K562 (cell line): ENCODE results near the gene URGCP. TPM values are rescaled to one million over a fixed set of nuclear protein-coding genes. Genes with fewer than 3 reads are reported as not detected.

Experiments used
- AFF4 ChIP-seq: sonication (generic); formaldehyde crosslinking; IDR thresholded peaks from 2 replicates; pipeline ENCODE4 v1.8.0; 2023; ENCODE audit warnings: mild to moderate bottlenecking, missing genetic modification reagents
- CBFB ChIP-seq: sonication (generic); formaldehyde crosslinking; IDR thresholded peaks from 2 replicates; pipeline ENCODE4 v1.4.0; 2020; ENCODE audit warnings: mild to moderate bottlenecking, missing genetic modification reagents
- CHAMP1 ChIP-seq: fragments of 450-650 bp; IDR thresholded peaks from 2 replicates; pipeline ENCODE4 v1.6.1; 2016; ENCODE audit warnings: mild to moderate bottlenecking
- DIDO1 ChIP-seq: fragments of 450-650 bp; IDR thresholded peaks from 2 replicates; pipeline ENCODE4 v1.6.1; 2016; ENCODE audit warnings: low read depth, missing biosample characterization, missing genetic modification characterization
- JUN ChIP-seq, 2 experiments: sonication (generic) in 1 of 2; formaldehyde crosslinking in 1 of 2; IDR thresholded peaks; 2 replicates each; pipeline versions ENCODE4 v1.6.1 to v1.8.0; 2012 to 2022; ENCODE audit warnings: borderline replicate concordance in 2 of 2, mild to moderate bottlenecking in 2 of 2, improper control_type of control experiment in 1 of 2, low read depth in 1 of 2, low read length in 1 of 2, missing genetic modification reagents in 1 of 2
- JUNB ChIP-seq: fragments of 450-650 bp; formaldehyde crosslinking; conservative IDR thresholded peaks from 2 replicates; pipeline ENCODE4 v1.4.0; 2020; ENCODE audit warnings: mild to moderate bottlenecking
- MBD2 ChIP-seq: sonication (generic); IDR thresholded peaks from 2 replicates; pipeline ENCODE4 v1.6.1; 2016; ENCODE audit warnings: low read depth, borderline replicate concordance
- SAFB ChIP-seq: fragments of 200-400 bp; formaldehyde crosslinking; IDR thresholded peaks from 2 replicates; pipeline ENCODE4 v1.6.1; 2017; ENCODE audit warnings: low read depth, low read length, borderline replicate concordance
- SIN3A ChIP-seq, 2 experiments: fragments of 150-350 bp in 1 of 2; IDR thresholded peaks; 2 replicates each; pipeline ENCODE4 v1.6.1; 2011 to 2016; ENCODE audit warnings: borderline replicate concordance in 2 of 2, low read depth in 2 of 2, low read length in 2 of 2, mild to moderate bottlenecking in 2 of 2, moderate library complexity in 2 of 2; ENCODE audit not compliant: control insufficient read depth in 1 of 2
- ZNF174 ChIP-seq: fragments of 250-450 bp; sonication (Bioruptor Pico); IDR thresholded peaks from 2 replicates; pipeline ENCODE4 v1.4.0; 2020; ENCODE audit warnings: mild to moderate bottlenecking
- ZNF23 ChIP-seq: fragments of 250-450 bp; sonication (Bioruptor Pico); IDR thresholded peaks from 2 replicates; pipeline ENCODE4 v1.4.0; 2020; ENCODE audit warnings: mild to moderate bottlenecking
- polyA plus RNA-seq, 8 experiments: library from polyadenylated mRNA; depleted of rRNA in 4 of 8; stranded (reverse) in 5 of 8; unstranded in 3 of 8; fragments of >200 nt; fragmentation: Nextera tagmentation in 2 of 8; fragmentation: Illumina TruSeq in 1 of 8; extraction: Ambion mirVana in 2 of 8; extraction: Trizol in 1 of 8; gene quantifications; 2 replicates each; pipeline versions ENCODE4 v1.2.1 to v1.2.3, GENCODE V29; 2011 to 2014; ENCODE audit warnings: inconsistent platforms in 1 of 8, missing spikeins in 1 of 8
- total RNA-seq, 7 experiments: library from RNA; depleted of rRNA in 6 of 7; stranded (reverse); fragments of >200 nt in 6 of 7; fragmentation: Illumina TruSeq in 2 of 7; extraction: Trizol in 2 of 7; gene quantifications; 2 replicates each; pipeline versions ENCODE4 v1.2.1 to v1.2.3, GENCODE V29; 2011 to 2021; ENCODE audit warnings: low replicate concordance in 1 of 7
- TF ChIP-seq, protein P1 (sequence below): fragments of 450-650 bp; formaldehyde crosslinking; IDR thresholded peaks from 2 replicates; pipeline ENCODE4 v1.4.0; 2022; ENCODE audit warnings: missing genetic modification characterization
- TF ChIP-seq, protein P2 (sequence below): IDR thresholded peaks from 2 replicates; pipeline ENCODE4 v1.6.1; 2014; ENCODE audit warnings: antibody characterized with exemption
- TF ChIP-seq, protein P3 (sequence below): fragments of 200-800 bp; sonication (Bioruptor generic); IDR thresholded peaks from 2 replicates; pipeline ENCODE4 v1.6.1; 2017; ENCODE audit warnings: missing genetic modification characterization, missing compliant biosample characterization

Gene URGCP
- total and polyA plus RNA-seq, 9 of the 15 experiments (the other 6 are each of a cell fraction or from before 2014, with no cell fraction given), result 1.7 to 25.8 (median 12.5) TPM

GRCh38 chr7:43869006-43869866 lies 37.2 kb downstream of the URGCP start, which contains the start of gene MRPS24 (continued):
- no peak for TF ChIP-seq CHAMP1
- peak; percentile 76 for TF ChIP-seq SAFB
- no peak for TF ChIP-seq JUNB (CRISPR knock-in tag)
- no peak for TF ChIP-seq ZNF174
- TF ChIP-seq, protein P1, sequence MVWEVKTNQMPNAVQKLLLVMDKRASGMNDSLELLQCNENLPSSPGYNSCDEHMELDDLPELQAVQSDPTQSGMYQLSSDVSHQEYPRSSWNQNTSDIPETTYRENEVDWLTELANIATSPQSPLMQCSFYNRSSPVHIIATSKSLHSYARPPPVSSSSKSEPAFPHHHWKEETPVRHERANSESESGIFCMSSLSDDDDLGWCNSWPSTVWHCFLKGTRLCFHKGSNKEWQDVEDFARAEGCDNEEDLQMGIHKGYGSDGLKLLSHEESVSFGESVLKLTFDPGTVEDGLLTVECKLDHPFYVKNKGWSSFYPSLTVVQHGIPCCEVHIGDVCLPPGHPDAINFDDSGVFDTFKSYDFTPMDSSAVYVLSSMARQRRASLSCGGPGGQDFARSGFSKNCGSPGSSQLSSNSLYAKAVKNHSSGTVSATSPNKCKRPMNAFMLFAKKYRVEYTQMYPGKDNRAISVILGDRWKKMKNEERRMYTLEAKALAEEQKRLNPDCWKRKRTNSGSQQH (CRISPR knock-in tag), result no peak
- TF ChIP-seq JUN (IDR thresholded peaks at IDR 0.05; ENCODE audit: borderline replicate concordance, low read depth, low read length), result 0 out of 2 replicates have a peak, but pooled peaks have one; percentile 15
- TF ChIP-seq JUN (CRISPR knock-in tag; IDR thresholded peaks at IDR 0.05; ENCODE audit: borderline replicate concordance), result no peak
- peak in 1 of 2 experiments; percentile 33; a peak in 1 of 4 replicates for TF ChIP-seq SIN3A (IDR thresholded peaks at IDR 0.05; ENCODE audit: borderline replicate concordance in 2 of 2, control insufficient read depth in 1 of 2, low read depth in 2 of 2, low read length in 2 of 2)
- 0 out of 2 replicates have a peak, but pooled peaks have one; percentile 64 for TF ChIP-seq AFF4 (CRISPR knock-in tag)
- TF ChIP-seq, protein P2, sequence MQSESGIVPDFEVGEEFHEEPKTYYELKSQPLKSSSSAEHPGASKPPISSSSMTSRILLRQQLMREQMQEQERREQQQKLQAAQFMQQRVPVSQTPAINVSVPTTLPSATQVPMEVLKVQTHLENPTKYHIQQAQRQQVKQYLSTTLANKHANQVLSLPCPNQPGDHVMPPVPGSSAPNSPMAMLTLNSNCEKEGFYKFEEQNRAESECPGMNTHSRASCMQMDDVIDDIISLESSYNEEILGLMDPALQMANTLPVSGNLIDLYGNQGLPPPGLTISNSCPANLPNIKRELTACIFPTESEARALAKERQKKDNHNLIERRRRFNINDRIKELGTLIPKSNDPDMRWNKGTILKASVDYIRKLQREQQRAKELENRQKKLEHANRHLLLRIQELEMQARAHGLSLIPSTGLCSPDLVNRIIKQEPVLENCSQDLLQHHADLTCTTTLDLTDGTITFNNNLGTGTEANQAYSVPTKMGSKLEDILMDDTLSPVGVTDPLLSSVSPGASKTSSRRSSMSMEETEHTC, result no peak
- no peak for TF ChIP-seq CBFB (CRISPR knock-in tag)
- TF ChIP-seq, protein P3, sequence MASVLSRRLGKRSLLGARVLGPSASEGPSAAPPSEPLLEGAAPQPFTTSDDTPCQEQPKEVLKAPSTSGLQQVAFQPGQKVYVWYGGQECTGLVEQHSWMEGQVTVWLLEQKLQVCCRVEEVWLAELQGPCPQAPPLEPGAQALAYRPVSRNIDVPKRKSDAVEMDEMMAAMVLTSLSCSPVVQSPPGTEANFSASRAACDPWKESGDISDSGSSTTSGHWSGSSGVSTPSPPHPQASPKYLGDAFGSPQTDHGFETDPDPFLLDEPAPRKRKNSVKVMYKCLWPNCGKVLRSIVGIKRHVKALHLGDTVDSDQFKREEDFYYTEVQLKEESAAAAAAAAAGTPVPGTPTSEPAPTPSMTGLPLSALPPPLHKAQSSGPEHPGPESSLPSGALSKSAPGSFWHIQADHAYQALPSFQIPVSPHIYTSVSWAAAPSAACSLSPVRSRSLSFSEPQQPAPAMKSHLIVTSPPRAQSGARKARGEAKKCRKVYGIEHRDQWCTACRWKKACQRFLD (CRISPR knock-in tag), result 0 out of 2 replicates have a peak, but pooled peaks have one; percentile 32
- TF ChIP-seq MBD2, result peak; percentile 98
- no peak for TF ChIP-seq ZNF23 (CRISPR knock-in tag)
- no peak for TF ChIP-seq DIDO1 (tag)
